ENCODE data around the gene PTPRN2. TPM values are rescaled to one million over a fixed set of nuclear protein-coding genes. Genes with fewer than 3 reads are reported as not detected.

PTPRN2 gene
- polyA plus RNA-seq, 4 donors: 7.4 to 9.6 (median 8.8) TPM

- DNase-seq (ENCODE audit: low read depth in 4 of 4, low spot score in 3 of 4): no peak
Observed at GRCh38 chr7:158252837-158253669, 334.6 kb downstream of the PTPRN2 start.

- no peak for DNase-seq (ENCODE audit: low read depth in 4 of 4, low spot score in 3 of 4)
Observed at GRCh38 chr7:158252081-158252836, 335.4 kb downstream of the PTPRN2 start.

- no peak for DNase-seq (ENCODE audit: low read depth in 4 of 4, low spot score in 3 of 4)
Observed at GRCh38 chr7:158251061-158251965, 336.3 kb downstream of the PTPRN2 start.

GRCh38 chr7:158249692-158250091, 337.9 kb downstream of the PTPRN2 start:
- DNase-seq (ENCODE audit: low read depth in 4 of 4, low spot score in 3 of 4): no peak

- no peak for DNase-seq (ENCODE audit: low read depth in 4 of 4, low spot score in 3 of 4)
Observed at GRCh38 chr7:158248816-158249215, 338.8 kb downstream of the PTPRN2 start.

- no peak for DNase-seq (ENCODE audit: low read depth in 4 of 4, low spot score in 3 of 4)
Observed at GRCh38 chr7:158247758-158248487, 339.7 kb downstream of the PTPRN2 start.

GRCh38 chr7:158246960-158247673, 340.5 kb downstream of the PTPRN2 start:
- DNase-seq (ENCODE audit: low read depth in 4 of 4, low spot score in 3 of 4): no peak

- DNase-seq (ENCODE audit: low read depth in 4 of 4, low spot score in 3 of 4): no peak
Observed at GRCh38 chr7:158246272-158246959, 341.2 kb downstream of the PTPRN2 start.

GRCh38 chr7:158245724-158246041, 341.9 kb downstream of the PTPRN2 start:
- no peak for DNase-seq (ENCODE audit: low read depth in 4 of 4, low spot score in 3 of 4)

- DNase-seq (ENCODE audit: low read depth in 4 of 4, low spot score in 3 of 4): no peak
Observed at GRCh38 chr7:158244873-158245723, 342.5 kb downstream of the PTPRN2 start.

GRCh38 chr7:158244430-158244829, 343.2 kb downstream of the PTPRN2 start:
- DNase-seq (ENCODE audit: low read depth in 4 of 4, low spot score in 3 of 4): no peak

- DNase-seq (ENCODE audit: low read depth in 4 of 4, low spot score in 3 of 4): no peak
Observed at GRCh38 chr7:158241919-158242318, 345.7 kb downstream of the PTPRN2 start.

GRCh38 chr7:158240801-158241200, 346.8 kb downstream of the PTPRN2 start:
- DNase-seq (ENCODE audit: low read depth in 4 of 4, low spot score in 3 of 4): no peak

GRCh38 chr7:158239290-158239981, 348.2 kb downstream of the PTPRN2 start:
- no peak for DNase-seq (ENCODE audit: low read depth in 4 of 4, low spot score in 3 of 4)

GRCh38 chr7:158238616-158239289, 348.9 kb downstream of the PTPRN2 start:
- DNase-seq (ENCODE audit: low read depth in 4 of 4, low spot score in 3 of 4): no peak

- no peak for DNase-seq (ENCODE audit: low read depth in 4 of 4, low spot score in 3 of 4)
Observed at GRCh38 chr7:158237672-158238335, 349.8 kb downstream of the PTPRN2 start.

Measured in right renal pelvis (tissue), 4 donors.